K562 (cell line): Measurements from ENCODE around the gene SIRT7. TPM values are rescaled to one million over a fixed set of nuclear protein-coding genes. Genes with fewer than 3 reads are reported as not detected.
A peak's percentile ranks its signal among the peaks of the same experiment; 100 is the strongest.

Experiments used
- CHAMP1 ChIP-seq: fragments of 450-650 bp; IDR thresholded peaks from 2 replicates; pipeline ENCODE4 v1.6.1; 2016; ENCODE audit warnings: mild to moderate bottlenecking
- ETS1 ChIP-seq: conservative IDR thresholded peaks from 2 replicates; pipeline ENCODE4 v1.6.1; 2011; ENCODE audit warnings: low read depth, mild to moderate bottlenecking, low read length; ENCODE audit not compliant: control insufficient read depth
- GABPB1 ChIP-seq: sonication (generic); formaldehyde crosslinking; IDR thresholded peaks from 2 replicates; pipeline ENCODE4 v1.8.0; 2022; ENCODE audit warnings: mild to moderate bottlenecking, missing genetic modification reagents
- GMEB1 ChIP-seq: fragments of 250-450 bp; sonication (Bioruptor Pico); IDR thresholded peaks from 2 replicates; pipeline ENCODE4 v1.4.0; 2020; ENCODE audit warnings: mild to moderate bottlenecking
- SOX6 ChIP-seq: fragments of 450-650 bp; IDR thresholded peaks from 2 replicates; pipeline ENCODE4 v1.6.1; 2014; ENCODE audit warnings: mild to moderate bottlenecking
- SP1 ChIP-seq: sonication (generic); formaldehyde crosslinking; IDR thresholded peaks from 2 replicates; pipeline ENCODE4 v1.8.1; 2022; ENCODE audit warnings: mild to moderate bottlenecking, missing genetic modification reagents
- TFAP4 ChIP-seq: sonication (generic); formaldehyde crosslinking; IDR thresholded peaks from 2 replicates; pipeline ENCODE4 v1.8.0; 2022; ENCODE audit warnings: missing genetic modification reagents, mild to moderate bottlenecking, moderate library complexity, borderline replicate concordance
- ZHX1 ChIP-seq: fragments of 150-350 bp; conservative IDR thresholded peaks from 2 replicates; pipeline ENCODE4 v1.6.1; 2014; ENCODE audit warnings: low read length
- ZNF174 ChIP-seq: fragments of 250-450 bp; sonication (Bioruptor Pico); IDR thresholded peaks from 2 replicates; pipeline ENCODE4 v1.4.0; 2020; ENCODE audit warnings: mild to moderate bottlenecking
- ZNF507 ChIP-seq: conservative IDR thresholded peaks from 2 replicates; pipeline ENCODE4 v1.6.1; 2017; ENCODE audit warnings: missing genetic modification characterization, missing compliant biosample characterization
- ZNF609 ChIP-seq: sonication (generic); formaldehyde crosslinking; IDR thresholded peaks from 2 replicates; pipeline ENCODE4 v1.8.1; 2023; ENCODE audit warnings: missing genetic modification reagents, mild to moderate bottlenecking, borderline replicate concordance
- ZNF766 ChIP-seq: fragments of 200-800 bp; sonication (Bioruptor generic); conservative IDR thresholded peaks from 2 replicates; pipeline ENCODE4 v1.6.1; 2016; ENCODE audit warnings: missing genetic modification characterization, missing compliant biosample characterization
- polyA plus RNA-seq, 8 experiments: library from polyadenylated mRNA; depleted of rRNA in 4 of 8; stranded (reverse) in 5 of 8; unstranded in 3 of 8; fragments of >200 nt; fragmentation: Nextera tagmentation in 2 of 8; fragmentation: Illumina TruSeq in 1 of 8; extraction: Ambion mirVana in 2 of 8; extraction: Trizol in 1 of 8; gene quantifications; 2 replicates each; pipeline versions ENCODE4 v1.2.1 to v1.2.3, GENCODE V29; 2011 to 2014; ENCODE audit warnings: inconsistent platforms in 1 of 8, missing spikeins in 1 of 8
- total RNA-seq, 7 experiments: library from RNA; depleted of rRNA in 6 of 7; stranded (reverse); fragments of >200 nt in 6 of 7; fragmentation: Illumina TruSeq in 2 of 7; extraction: Trizol in 2 of 7; gene quantifications; 2 replicates each; pipeline versions ENCODE4 v1.2.1 to v1.2.3, GENCODE V29; 2011 to 2021; ENCODE audit warnings: low replicate concordance in 1 of 7

The SIRT7 gene
- total and polyA plus RNA-seq, 9 of the 15 experiments (the other 6 are each of a cell fraction or from before 2014, with no cell fraction given) = 1.6 to 54.8 (median 20.3) TPM

- 0 out of 2 replicates have a peak, but pooled peaks have one; percentile 24 for TF ChIP-seq GABPB1
- no peak for TF ChIP-seq ZNF766 (CRISPR knock-in tag)
- no peak for TF ChIP-seq SOX6
- no peak for TF ChIP-seq ZNF174 (CRISPR knock-in tag)
- no peak for TF ChIP-seq ZHX1
- no peak for TF ChIP-seq SP1 (CRISPR knock-in tag)
- no peak for TF ChIP-seq CHAMP1
- no peak for TF ChIP-seq ETS1
- TF ChIP-seq ZNF609 = no peak
- TF ChIP-seq GMEB1 = no peak
- TF ChIP-seq TFAP4 = peak; percentile 18; the same call in 1 of the 2 replicates
- TF ChIP-seq ZNF507 = no peak
These were observed 42.4 kb upstream of the SIRT7 start (continued) for GRCh38 chr17:81960130-81960958.
